Limb (tissue), 2 donors: ENCODE results near the gene MYH7B.

Experiments used
- DNase-seq, 2 donors: peaks; one replicate each; pipeline ENCODE4 v3.0.0-alpha.2; 2016; ENCODE audit errors: extremely low spot score in 2 of 2

The MYH7B gene

DNA sequence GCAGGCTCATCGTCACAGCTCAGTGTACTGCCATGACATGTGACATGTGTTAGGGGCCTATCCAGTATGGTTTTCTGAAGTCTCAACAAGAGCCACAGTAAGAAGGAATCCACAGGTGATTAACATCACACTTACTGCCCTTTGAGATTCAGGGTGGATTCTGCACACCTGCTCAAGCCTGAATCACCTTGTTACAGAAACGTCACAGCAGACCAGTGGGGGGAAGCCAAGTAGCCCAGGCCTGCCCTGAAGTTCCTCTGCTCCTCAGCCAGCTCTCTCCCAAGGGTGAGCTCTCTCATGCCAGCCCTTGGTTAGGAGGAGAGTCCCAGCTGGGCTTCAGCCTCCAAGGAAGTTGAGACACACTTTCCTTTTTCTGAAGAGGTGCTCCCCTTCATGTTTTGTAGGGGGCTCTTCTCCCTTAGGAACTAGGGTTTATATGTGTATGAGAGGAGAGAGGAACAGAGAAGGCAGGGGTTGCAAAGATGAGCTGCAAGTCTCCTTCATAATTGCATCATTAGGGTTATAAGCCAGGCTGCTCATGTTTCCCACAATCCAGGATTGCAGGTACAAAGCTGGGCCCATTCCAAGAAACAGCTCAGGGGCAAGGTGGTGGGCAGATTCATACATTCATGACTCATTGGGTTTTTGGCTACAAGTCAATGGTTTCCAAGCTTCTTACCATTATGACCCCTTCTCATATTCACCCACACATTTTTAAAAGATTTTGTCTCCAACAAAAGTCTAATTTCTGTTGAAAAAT lies 11.7 kb upstream of the MYH7B start:
- DNase-seq, result no peak

DNA sequence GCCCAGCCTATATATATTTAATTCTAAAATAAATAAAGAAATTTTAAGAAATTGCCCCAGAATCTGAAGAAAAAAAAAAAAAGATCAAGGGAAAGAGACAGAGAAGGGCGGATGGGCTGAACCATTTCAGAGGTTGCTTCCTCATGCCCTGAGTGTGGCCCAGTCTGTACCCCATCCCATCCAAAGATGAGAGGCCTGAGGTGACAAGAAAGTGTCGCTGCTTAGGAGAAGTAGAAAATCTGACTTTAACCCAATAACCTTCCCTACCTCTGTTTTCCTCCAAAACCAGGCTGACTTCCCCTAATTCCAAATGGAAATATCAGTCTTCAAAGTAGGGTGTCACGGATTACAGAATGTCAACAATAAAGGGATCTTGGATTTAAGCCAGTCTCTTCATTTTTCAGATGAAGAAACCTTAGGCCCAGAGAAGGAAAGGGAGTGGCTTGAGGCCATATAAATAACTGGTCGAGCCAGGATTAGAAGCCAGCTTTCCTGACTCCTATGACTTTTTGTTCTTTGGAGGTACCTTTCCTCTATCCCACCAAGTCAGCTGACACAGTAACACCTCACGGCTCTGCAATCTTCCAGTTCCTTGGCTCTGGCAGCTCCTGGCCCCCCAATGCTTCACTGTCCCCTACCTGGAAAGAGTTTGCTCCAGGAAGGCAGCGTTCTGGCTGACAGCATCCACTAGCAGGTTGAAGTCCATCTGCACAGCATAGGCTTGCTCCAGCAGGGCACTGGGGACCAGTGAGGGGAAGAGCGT lies 10.2 kb upstream of the MYH7B start:
- no peak for DNase-seq

DNA sequence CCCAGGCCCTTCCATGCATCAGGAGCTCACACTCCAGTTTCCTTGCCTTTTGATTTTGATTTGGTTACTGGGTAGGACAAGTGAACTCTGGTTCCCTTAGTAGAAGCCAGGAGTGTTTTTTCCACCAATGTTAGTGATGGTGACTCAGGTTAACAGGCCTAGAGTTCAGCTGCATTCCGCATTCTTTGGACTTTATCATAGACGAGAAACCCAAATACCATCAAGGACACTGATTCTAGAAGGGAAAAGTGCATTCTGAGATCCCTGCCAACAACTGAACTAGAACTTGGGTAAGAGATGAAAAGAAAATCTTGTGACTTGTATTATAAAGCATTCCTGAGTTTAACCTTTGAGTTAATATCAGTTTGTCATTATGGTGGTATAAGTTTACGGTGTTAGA lies 9.0 kb upstream of the MYH7B start:
- no peak for DNase-seq

DNA sequence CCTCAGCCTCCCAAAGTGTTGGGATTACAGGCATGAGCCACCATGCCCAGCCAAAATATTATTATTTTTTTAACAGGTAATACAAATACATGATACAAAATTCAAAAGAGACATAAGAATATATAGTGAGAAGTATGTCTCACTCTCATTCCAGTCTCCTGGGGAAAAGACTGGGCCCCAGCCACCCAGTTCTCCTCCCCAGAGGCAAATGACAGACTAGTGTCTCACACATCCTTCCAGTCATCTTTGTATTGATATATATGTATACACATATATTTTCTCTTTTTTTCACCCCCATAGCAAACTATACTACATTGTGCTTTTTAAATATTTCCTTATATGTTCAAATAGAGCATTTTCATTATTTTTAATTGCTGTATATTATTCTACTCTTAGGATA lies 8.3 kb upstream of the MYH7B start:
- no peak for DNase-seq

DNA sequence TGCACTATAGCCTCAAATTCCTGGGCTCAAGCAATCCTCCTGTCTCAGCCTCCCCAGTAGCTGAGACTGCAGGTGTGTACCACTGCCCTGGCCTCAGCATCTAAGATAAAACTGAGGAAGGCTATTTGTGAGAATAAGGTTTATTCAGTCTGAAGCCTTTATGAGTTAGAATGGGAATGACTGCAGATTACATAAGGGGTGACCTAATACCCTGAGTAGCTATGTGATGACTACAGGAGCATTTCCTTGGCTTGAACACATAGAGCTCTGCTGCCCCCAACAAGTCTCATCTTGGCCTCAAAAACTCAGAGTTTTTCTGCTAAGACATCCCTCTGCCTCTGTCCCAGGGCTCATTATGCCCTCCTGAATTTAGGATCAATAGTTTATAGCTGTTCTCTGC lies 7.6 kb upstream of the MYH7B start:
- DNase-seq, result no peak

DNA sequence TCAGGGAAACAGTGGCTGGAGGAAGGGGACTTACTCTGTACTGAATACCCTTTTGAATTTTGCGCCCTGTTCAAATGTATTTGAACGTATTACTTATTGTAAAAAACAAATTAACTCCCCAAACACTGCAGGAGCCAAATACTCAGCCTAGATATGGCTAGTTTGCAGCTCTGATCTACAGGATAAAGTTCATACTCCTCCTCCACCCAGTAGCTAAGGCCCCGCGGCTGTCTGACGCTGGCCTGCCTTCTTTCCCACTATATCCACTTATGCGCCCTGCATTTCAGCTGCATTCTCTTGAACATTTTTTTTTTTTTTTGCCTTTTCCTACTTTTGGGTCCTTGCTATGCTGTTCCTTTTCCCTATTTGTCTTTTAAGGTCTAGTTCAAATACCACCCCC lies 6.5 kb upstream of the MYH7B start:
- no peak for DNase-seq

DNA sequence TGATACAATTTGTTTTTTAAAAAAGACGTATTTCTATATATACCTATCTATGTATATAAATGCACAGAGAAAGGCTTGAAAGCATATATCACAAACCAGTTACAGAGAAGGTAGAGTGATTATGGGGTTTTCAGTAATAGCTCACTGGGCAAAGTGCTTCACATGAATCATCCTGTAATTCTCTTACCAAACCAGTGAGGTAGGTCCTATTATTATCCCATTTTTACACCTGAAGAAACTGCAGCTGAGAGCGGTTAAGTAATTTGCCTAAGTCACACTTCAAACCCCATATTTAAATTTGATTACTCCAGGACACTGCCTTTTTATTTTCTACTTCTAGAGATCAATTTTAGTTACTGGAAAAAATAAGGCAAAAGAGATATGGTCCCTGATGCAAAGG lies 4.4 kb upstream of the MYH7B start:
- DNase-seq, result no peak

DNA sequence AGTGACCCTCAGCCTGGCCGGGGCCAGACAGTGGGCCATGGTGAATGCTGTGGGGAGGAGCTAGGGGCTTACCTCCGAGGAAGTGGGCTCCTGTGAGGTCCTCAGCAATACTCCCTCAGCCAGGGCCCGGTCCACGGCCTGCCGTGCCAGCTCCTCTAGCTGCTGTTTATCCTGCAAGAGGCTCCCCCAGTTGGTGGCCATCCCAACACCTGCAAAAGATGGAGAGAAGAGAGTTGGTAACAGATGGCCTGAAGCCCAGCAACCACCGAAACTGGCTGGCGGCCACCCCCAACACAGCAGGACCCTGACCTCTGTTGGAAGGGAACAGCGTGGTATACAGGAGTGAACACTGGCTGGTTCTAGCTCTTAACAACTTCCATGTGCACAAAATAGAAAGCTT lies 4.0 kb upstream of the MYH7B start:
- no peak for DNase-seq

DNA sequence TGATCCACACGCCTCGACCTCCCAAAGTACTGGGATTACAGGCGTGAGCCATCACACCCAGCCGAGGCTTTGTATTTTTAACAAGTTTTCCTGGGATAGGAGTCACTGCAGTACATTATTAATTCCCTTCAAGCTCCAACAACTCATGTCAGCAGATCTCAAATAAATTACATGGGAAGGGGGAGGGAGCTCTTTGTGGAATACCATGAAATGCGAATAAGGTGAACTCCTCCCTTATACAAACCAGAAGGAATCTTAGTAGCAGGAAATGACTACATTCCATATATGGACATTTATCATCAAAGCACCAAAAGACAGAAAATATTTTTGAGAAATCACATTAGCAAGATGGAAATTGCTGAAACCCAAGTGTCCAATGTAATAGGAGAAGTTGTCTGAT lies 3.0 kb upstream of the MYH7B start:
- DNase-seq, result no peak

DNA sequence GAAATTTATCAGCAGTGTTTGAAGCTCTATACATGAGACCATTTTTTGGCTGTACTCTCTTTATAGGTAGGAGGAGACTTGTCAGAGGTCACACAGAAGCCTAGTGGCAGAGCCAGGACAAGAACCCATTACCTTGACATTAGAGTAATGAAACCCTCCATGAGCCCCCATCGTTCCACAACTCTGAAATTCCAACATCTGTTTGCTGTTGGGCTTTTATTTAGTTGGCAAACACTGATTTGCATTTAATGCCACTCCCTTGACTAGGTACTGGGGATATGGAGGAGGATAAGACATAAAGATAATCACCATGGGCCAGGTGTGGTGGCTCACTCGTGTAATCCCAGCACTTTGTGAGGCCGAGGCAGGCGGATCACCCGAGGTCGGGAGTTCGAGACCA lies 1.7 kb upstream of the MYH7B start:
- no peak for DNase-seq

DNA sequence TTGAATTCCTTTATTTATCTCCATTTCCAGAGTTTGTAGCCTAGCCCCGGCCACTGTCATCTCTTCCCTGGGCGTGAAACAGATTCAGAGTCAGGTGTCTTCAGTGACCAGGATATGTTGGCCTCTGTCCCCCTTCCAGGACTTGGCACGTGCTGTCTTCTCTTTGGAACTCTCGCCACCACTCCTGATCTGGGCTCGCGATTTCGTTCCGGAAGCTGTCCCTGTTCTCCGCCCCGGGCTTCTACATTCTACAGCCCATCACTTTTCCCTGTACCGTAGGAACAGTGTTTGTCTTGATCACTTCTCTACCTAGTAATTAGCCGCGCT lies 801 bp upstream of the MYH7B start:
- DNase-seq, result peak in 1 of 2 donors; percentile 55

DNA sequence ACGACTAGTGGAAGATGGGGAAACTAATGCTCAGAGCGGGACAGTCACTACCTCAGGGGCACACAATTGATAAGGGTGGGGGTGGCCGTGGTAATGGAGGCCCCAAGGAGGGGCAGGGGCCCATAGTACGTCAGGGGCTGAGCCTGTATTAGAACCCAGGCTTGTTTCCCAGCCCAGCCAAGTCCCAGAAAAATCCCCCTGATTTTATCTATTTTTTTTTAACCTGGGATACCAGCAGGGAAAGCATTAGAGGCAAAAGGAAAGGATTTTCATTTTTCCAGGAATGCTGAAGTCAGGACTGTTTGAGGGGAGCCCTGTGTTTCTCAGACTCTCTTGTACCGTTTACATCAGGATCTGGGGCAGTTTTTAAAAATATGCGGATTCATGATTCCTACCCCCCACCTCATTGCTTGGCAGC lies 382 bp downstream of the MYH7B start:
- DNase-seq, result no peak

DNA sequence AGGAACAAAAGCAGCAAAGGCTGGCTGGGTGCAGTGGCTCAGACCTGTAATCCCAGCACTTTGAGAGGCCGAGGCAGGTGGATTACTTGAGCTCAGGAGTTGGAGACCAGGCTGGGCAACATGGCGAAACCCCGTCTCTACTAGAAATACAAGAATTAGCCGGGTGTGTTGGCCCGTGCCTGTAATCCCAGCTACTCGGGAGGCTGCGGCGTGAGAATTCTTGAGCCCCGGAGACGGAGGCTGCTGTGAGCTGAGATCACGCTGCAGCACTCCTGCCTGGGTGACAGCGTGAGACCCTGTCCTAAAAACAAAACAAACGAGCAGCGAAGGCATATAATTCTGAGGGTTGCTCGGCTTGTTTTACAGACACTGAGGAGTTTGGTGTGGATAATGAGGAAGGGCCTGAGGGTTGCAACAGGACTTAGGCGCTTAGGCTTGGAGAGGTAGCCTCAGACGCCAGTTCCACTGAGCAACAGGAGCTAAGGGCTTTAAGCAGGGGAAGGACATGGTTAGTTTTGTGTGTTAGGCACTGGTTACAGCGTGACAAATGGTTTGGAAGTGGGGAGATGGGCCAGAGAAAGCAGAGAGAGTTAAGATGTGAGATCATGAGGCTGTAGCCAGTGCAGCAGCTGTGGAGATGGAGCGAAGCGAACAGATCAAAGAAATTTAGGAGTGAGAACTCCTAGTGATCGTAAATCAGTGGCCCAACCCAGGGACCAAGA lies 1.2 kb downstream of the MYH7B start:
- no peak for DNase-seq

DNA sequence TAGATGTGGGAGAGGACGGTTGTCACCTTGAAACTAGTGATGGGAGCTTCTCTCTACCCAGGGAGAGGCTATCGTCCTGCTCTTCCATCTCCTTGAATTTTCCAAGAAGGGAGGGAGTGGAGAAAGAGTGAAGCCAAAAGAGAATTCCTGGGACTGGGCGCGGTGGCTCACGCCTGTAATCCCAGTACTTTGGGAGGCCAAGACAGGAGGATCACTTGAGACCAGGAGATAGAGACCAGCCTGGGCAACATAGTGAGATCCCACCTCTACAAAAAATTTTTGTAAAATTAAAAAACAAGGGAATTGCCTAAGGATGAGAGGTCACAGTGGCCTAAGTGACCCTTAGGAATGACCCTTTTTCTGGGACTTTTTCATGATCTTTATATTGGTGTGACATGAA lies 8.8 kb downstream of the MYH7B start:
- DNase-seq, result no peak

DNA sequence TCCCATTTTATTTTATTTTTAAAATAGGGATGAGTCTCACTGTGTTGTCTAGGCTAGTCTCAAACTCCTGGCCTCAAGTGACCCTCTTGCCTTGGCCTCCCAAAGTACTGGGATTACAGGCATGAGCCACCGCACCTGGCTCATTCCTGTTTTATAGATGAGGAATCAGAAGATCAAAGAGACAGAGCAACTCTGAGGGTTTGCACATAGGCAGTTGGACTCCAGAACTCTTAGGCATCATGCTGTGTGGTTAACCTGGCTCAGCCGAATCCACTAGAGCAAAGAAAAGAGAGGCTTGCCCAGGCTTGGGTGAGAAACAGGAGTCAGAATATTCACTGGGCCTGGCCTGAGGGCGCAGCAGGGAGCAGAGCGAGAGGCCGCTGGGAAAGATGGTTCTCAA lies 9.4 kb downstream of the MYH7B start:
- no peak for DNase-seq

DNA sequence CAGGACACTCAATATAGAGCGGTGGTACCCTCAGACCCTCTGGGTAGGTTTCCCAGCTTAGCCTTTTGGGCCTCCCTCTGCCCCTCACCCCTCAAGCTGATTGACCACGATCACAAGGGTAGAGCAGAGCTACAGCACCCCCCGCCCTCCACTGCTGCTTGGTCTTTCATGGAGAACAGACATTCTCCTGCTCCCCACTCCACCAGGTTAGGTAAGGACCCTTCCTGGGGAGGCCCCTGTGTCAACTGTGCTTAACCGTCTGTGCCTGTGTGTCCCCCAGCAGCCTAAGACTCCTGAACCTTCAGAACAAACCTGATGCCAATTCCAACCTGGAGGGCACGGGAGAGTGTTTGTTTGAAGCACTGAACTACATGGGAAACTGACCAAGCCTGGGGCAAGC lies 11.8 kb downstream of the MYH7B start:
- no peak for DNase-seq

DNA sequence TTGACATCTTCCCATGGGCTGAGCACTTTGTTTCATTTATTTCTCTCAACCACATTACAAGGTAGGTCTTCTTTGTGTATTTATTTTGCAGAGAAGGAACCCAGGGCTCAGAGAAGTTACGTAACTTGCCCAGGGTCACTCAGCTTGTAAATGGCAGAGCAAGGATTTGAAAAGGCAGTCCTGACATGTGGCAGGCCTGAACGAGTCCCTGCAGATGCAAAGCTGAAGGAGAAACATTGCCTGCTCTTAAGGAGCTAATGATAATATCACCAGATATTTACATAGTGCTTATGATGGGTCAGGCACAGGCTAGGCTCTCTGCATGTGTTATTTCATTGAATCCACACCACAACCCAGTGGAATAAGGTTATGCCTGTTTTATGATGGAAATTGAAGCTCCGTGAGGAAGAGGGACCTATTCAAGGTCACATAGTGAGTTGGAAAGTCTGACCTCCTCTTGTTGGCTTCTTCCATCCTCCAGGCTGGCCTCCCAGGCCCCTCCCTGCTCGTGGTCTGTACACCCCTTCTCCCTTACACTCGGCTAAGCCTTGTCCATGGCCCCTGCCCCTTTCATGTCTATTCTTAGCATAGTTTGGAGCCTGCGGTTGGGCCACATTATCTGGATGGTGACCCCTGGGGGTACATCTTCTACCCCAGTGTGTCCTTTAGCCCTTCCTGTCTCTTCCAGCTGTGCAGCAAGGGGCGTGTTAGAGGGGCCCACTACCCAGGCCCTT lies 12.5 kb downstream of the MYH7B start:
- DNase-seq, result no peak

DNA sequence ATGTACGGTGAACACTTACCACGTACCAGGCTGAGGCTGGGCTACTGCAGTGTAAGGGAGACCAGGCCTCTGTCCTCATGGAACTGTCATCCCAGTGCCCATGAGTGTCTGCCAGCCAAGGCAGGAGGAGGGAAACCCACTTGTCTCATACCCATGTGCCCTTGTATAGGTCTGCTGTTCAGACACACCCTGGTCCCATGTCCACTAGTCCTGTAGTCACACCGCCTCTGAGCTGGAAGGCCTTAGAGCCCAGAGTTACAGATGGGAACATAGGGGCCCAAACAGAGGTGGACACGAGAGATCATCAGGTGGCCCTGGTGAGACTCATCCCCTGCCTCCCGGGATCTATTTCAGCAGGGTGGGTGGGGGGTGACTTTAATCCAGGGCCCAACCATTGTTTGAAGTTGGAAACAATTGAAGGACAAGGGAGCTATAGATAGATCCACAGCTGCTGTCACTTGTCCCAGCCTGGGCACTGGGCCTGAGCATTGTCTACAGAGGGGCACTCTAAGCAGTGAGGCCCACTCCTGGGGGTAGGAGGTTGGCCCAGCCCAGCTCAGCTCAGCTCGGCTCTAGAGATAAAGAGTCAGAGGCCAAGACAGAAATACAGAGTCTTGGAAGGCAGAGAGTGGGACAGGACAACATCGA lies 14.6 kb downstream of the MYH7B start:
- no peak for DNase-seq

DNA sequence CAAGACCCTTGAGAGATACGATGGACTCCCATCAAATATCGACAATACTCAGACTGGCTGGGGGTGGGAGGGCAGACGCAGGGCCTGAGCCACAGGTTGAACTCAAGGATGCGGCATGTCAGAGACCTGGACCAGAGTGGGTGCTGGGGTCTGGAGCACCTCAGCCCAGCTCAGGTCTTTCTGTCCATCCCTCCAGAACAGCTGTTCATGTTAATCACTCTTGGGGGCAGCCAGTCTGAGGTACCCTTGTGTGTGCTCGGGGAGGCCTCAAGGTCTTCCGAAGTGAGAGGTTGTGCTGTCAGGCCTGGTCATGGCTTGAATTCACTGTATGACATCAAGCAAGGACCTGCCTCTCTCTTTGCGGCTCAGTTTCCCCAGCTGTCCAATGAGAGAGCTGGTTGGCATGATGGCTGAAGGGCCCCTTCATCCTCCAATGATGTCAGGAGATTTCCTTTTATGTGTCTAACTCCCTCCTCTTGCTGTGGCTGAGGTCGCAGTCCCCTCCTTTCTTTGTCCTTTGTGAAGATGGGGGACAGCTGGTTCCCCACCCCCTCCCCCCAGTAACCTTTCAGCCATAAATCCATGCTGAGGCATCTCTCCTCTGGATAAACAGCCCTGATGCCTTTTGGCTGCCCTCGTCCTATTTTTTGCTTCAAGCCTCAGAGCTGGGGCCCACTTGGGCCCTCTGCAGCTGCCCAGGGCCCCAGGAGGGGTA lies 15.3 kb downstream of the MYH7B start:
- no peak for DNase-seq

DNA sequence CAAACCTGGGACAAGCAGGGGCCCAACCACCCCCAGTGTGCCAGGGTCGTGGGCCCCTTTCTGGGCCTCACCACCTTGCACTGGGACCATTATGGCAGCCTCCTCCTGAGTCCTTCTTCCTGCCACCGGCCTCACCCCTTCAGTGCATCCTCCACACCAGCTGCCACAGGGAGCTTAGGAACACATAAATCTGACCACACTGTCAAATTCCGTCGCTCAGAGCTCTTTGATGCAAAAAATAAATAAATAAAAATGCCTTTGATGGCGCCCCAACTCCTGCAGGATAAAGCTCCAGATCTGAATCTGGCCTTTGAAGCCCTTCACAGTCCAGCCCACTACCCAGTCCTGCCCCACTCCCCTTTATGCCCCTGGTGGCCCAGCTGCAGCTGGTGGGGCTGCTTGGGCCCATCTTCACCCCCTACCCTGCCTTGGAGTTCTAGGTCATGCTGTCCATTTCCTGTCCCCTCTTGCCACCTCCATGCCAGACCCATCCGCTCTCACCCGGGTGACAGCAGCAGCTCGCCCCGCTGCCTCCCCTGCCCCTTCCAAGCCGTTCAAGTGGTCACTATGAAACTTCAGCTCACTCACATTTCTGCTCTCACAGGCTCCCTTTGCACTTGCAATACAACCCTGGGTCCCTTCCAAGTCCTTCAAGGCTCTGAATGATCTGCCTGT lies 16.0 kb downstream of the MYH7B start:
- no peak for DNase-seq
